Esophagus muscularis mucosa (tissue), 4 donors: ENCODE measurements around the gene SYPL2. TPM values are rescaled to one million over a fixed set of nuclear protein-coding genes. Genes with fewer than 3 reads are reported as not detected.

Experiments used
- DNase-seq: peaks from one replicate; pipeline ENCODE4 v3.0.0-alpha.2; 2017; ENCODE audit errors: extremely low spot score
- H3K27ac ChIP-seq, 4 donors: fragments of 200-600 bp; sonication (generic); replicated peaks in 1 of 4; 1 replicate in 3 of 4; 2 replicates in 1 of 4; pipeline ENCODE4 v1.5.1; 2016 to 2019; ENCODE audit warnings: mild to moderate bottlenecking in 1 of 4
- H3K27me3 ChIP-seq, 4 donors: fragments of 200-600 bp; sonication (generic); one replicate each; pipeline versions ENCODE4 v1.5.1 to v1.6.0; 2016 to 2019
- H3K36me3 ChIP-seq, 4 donors: fragments of 200-600 bp; sonication (generic); one replicate each; pipeline ENCODE4 v1.5.1; 2016 to 2019
- H3K4me1 ChIP-seq, 4 donors: fragments of 200-600 bp; sonication (generic); one replicate each; pipeline ENCODE4 v1.5.1; 2016 to 2019
- H3K4me3 ChIP-seq, 4 donors: fragments of 200-600 bp; sonication (generic); 1 replicate in 2 of 4; 2 replicates in 2 of 4; pipeline ENCODE4 v1.5.1; 2016 to 2019; ENCODE audit warnings: mild to moderate bottlenecking in 4 of 4, moderate library complexity in 1 of 4
- H3K9me3 ChIP-seq, 4 donors: fragments of 200-600 bp; sonication (generic); 1 replicate in 3 of 4; 2 replicates in 1 of 4; pipeline ENCODE4 v1.5.1; 2016 to 2019
- CTCF ChIP-seq, 3 experiments: fragments of 200-600 bp in 2 of 3; fragments of 450-650 bp in 1 of 3; sonication (generic) in 2 of 3; IDR thresholded peaks; one replicate each; pipeline ENCODE4 v1.5.1; 2017 to 2019; ENCODE audit warnings: antibody characterized with exemption in 3 of 3, mild to moderate bottlenecking in 2 of 3, moderate library complexity in 1 of 3
- EP300 ChIP-seq: sonication (generic); formaldehyde crosslinking; IDR thresholded peaks from one replicate; pipeline ENCODE4 v1.6.1; 2017; ENCODE audit warnings: antibody characterized with exemption
- POLR2A ChIP-seq: fragments of 450-650 bp; IDR thresholded peaks from one replicate; pipeline ENCODE4 v1.6.1; 2017; ENCODE audit warnings: antibody characterized with exemption, moderate library complexity, mild to moderate bottlenecking, low read depth
- POLR2AphosphoS5 ChIP-seq, 2 donors: sonication (generic); formaldehyde crosslinking; IDR thresholded peaks; one replicate each; pipeline ENCODE4 v1.6.1; 2017; ENCODE audit warnings: antibody characterized with exemption in 2 of 2
- WGBS: methylation state at CpG from one replicate; pipeline ENCODE4 v1.1.5; 2018; 5-methylcytosine and 5-hydroxymethylcytosine counted together
- intact Hi-C: fragments of 100-400 bp; cut with DNase I; formaldehyde crosslinking; loops from one replicate; pipeline ENCODE4 v1.15.1; 2023
- total RNA-seq, 4 donors: library from RNA; depleted of rRNA; stranded (reverse); fragments of >200 nt; gene quantifications; one replicate each; pipeline versions ENCODE4 v1.1.0 to v1.2.1, GENCODE V29; 2016

SYPL2 gene
- total RNA-seq, 4 donors from 2014 or later = 2.7 to 8.0 (median 4.6) TPM

- DNase-seq = no peak
- Histone ChIP-seq H3K9me3 (no peaks in the 10 kb centered on the region), H3K27me3 (no peaks in the 10 kb centered on the region), H3K4me3 (no peak overlapping the region), H3K36me3 (no peaks in the 10 kb centered on the region), H3K27ac (no peak overlapping the region), H3K4me1 (peaks cover 15 to 21% (median 20%) of the 10 kb centered on the region in 4 donors)
- 64% methylated on average over 2 of the region's 2 CpGs for WGBS
- TF ChIP-seq EP300 (no peak), CTCF (IDR thresholded peaks at IDR 0.05) (no peak), POLR2A (no peak), POLR2AphosphoS5 (IDR thresholded peaks at IDR 0.05) (no peak)
- intact Hi-C loops = no loop called here
Observed at GRCh38 chr1:109513110-109513710, 46.9 kb downstream of the SYPL2 start.

- Histone ChIP-seq H3K4me3 (no peak overlapping the region), H3K4me1 (peaks cover 7 to 9% (median 8%) of the 10 kb centered on the region in 4 donors), H3K9me3 (no peaks in the 10 kb centered on the region), H3K27me3 (no peaks in the 10 kb centered on the region), H3K36me3 (no peaks in the 10 kb centered on the region), H3K27ac (no peak overlapping the region)
- intact Hi-C loops = no loop called here
- 81% methylated on average over 3 of the region's 3 CpGs for WGBS
- no peak for DNase-seq
- no peak for TF ChIP-seq POLR2AphosphoS5 (IDR thresholded peaks at IDR 0.05)
- TF ChIP-seq CTCF (IDR thresholded peaks at IDR 0.05) = no peak
- TF ChIP-seq EP300 = no peak
- no peak for TF ChIP-seq POLR2A
Observed at GRCh38 chr1:109514846-109515245, 48.5 kb downstream of the SYPL2 start.

- WGBS = 86% methylated on average over 5 of the region's 5 CpGs
- Histone ChIP-seq H3K4me1 (no peaks in the 10 kb centered on the region), H3K4me3 (no peak overlapping the region), H3K9me3 (no peaks in the 10 kb centered on the region), H3K36me3 (no peaks in the 10 kb centered on the region), H3K27ac (no peak overlapping the region), H3K27me3 (peaks cover 0 to 9% (median 0%) of the 10 kb centered on the region in 4 donors)
- no peak for DNase-seq
- intact Hi-C loops = no loop called here
- no peak for TF ChIP-seq CTCF (IDR thresholded peaks at IDR 0.05)
- no peak for TF ChIP-seq POLR2A
- TF ChIP-seq POLR2AphosphoS5 (IDR thresholded peaks at IDR 0.05) = no peak
- TF ChIP-seq EP300 = no peak
Observed at GRCh38 chr1:109516872-109517271, 50.5 kb downstream of the SYPL2 start.

- no peak for DNase-seq
- intact Hi-C loops = no loop called here
- WGBS = 85% methylated on average over 5 of the region's 5 CpGs
- Histone ChIP-seq H3K9me3 (no peaks in the 10 kb centered on the region), H3K4me3 (no peak overlapping the region), H3K27me3 (peaks cover 0 to 9% (median 0%) of the 10 kb centered on the region in 4 donors), H3K36me3 (no peaks in the 10 kb centered on the region), H3K27ac (no peak overlapping the region), H3K4me1 (no peaks in the 10 kb centered on the region)
- TF ChIP-seq CTCF (IDR thresholded peaks at IDR 0.05) (no peak), POLR2A (no peak), EP300 (no peak), POLR2AphosphoS5 (IDR thresholded peaks at IDR 0.05) (no peak)
Observed at GRCh38 chr1:109517337-109517736, 51.0 kb downstream of the SYPL2 start.
